ENCODE results near the gene RPA3.

RPA3 gene

DNA sequence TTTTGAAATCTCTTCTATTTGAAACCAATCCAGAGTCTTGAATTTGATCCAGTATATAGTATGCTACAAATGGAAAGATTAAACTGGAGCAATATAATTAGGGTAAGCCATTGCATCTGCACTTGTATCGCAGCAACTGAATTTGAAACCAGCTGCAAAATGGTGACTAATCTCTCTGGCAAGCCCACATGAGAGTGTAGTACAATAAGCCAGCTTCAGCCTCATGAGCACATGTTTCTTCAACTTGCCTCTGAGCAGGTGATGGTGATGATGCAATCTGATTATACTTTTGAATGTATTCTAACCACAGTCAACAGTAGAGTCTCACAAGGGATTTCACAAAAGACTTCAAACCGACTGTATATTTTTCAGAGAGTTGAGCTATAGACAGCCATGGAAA lies 829 bp upstream of the RPA3 start:
- Histone ChIP-seq H4K20me1 (ENCODE audit: insufficient read depth, low read length) (no peaks in the 10 kb centered on the region), H3K4me3 (ENCODE audit: low read depth, low read length, poor library complexity, severe bottlenecking) (no peak overlapping the region), H3K4me1 (ENCODE audit: insufficient read depth, low read length, severe bottlenecking) (peaks cover 36% of the 10 kb centered on the region), H3K9me2 (ENCODE audit: low read depth, low read length) (no peaks in the 10 kb centered on the region), H3K4me2 (ENCODE audit: low read length) (peak overlapping the region; percentile 28), H2AFZ (ENCODE audit: low read length) (peak overlapping the region; percentile 19; the same call in 1 of the 2 replicates), H3F3A (ENCODE audit: insufficient read depth, low read length) (no peaks in the 10 kb centered on the region), H3K36me3 (ENCODE audit: insufficient read depth, low read length) (peaks cover 4% of the 10 kb centered on the region; the same call in 1 of the 2 replicates), H3K79me2 (ENCODE audit: insufficient read depth, low read length) (no peaks in the 10 kb centered on the region), H3K9ac (ENCODE audit: low read length) (peak overlapping the region; percentile 34), H3K27me3 (ENCODE audit: insufficient read depth, low read length) (no peaks in the 10 kb centered on the region), H3K9me3 (ENCODE audit: low read length) (no peaks in the 10 kb centered on the region), H3K27ac (ENCODE audit: low read depth, low read length, poor library complexity, severe bottlenecking) (peak overlapping the region; percentile 73)
- TF ChIP-seq, protein P1, sequence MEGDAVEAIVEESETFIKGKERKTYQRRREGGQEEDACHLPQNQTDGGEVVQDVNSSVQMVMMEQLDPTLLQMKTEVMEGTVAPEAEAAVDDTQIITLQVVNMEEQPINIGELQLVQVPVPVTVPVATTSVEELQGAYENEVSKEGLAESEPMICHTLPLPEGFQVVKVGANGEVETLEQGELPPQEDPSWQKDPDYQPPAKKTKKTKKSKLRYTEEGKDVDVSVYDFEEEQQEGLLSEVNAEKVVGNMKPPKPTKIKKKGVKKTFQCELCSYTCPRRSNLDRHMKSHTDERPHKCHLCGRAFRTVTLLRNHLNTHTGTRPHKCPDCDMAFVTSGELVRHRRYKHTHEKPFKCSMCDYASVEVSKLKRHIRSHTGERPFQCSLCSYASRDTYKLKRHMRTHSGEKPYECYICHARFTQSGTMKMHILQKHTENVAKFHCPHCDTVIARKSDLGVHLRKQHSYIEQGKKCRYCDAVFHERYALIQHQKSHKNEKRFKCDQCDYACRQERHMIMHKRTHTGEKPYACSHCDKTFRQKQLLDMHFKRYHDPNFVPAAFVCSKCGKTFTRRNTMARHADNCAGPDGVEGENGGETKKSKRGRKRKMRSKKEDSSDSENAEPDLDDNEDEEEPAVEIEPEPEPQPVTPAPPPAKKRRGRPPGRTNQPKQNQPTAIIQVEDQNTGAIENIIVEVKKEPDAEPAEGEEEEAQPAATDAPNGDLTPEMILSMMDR (IDR thresholded peaks at IDR 0.05; ENCODE audit: low read length) = no peak
- no peak for TF ChIP-seq EZH2 (IDR thresholded peaks at IDR 0.05; ENCODE audit: borderline replicate concordance, low read length)

DNA sequence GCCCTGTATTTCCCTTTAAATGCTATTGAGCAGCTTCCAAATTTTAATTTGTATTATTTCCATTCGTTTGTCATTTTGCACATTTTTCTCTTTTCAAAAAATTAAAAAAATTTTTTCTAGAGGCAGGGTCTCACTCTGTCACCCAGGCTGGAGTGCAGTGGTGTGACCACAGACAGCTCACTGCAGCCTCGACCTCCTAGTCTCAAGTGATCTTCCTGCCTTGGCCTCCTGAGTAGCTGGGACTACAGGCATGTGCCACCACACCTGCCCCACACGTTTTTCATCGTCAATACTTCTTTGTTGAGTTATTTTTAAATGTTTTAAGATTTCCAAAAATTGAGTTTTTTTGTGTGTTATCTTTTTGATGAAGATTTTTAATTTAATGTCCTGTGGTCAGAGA lies 4.7 kb downstream of the RPA3 start:
- Histone ChIP-seq H3K9me3 (ENCODE audit: low read length) (no peaks in the 10 kb centered on the region), H3K27me3 (ENCODE audit: insufficient read depth, low read length) (no peaks in the 10 kb centered on the region), H3K4me2 (ENCODE audit: low read length) (no peak overlapping the region), H3F3A (ENCODE audit: insufficient read depth, low read length) (no peaks in the 10 kb centered on the region), H2AFZ (ENCODE audit: low read length) (no peak overlapping the region), H3K9ac (ENCODE audit: low read length) (no peak overlapping the region), H3K4me1 (ENCODE audit: insufficient read depth, low read length, severe bottlenecking) (peaks cover 10% of the 10 kb centered on the region), H3K4me3 (ENCODE audit: low read depth, low read length, poor library complexity, severe bottlenecking) (no peak overlapping the region), H3K27ac (ENCODE audit: low read depth, low read length, poor library complexity, severe bottlenecking) (no peak overlapping the region), H3K36me3 (ENCODE audit: insufficient read depth, low read length) (no peaks in the 10 kb centered on the region), H3K9me2 (ENCODE audit: low read depth, low read length) (no peaks in the 10 kb centered on the region), H3K79me2 (ENCODE audit: insufficient read depth, low read length) (no peaks in the 10 kb centered on the region), H4K20me1 (ENCODE audit: insufficient read depth, low read length) (no peaks in the 10 kb centered on the region)
- TF ChIP-seq, protein P1 (IDR thresholded peaks at IDR 0.05; ENCODE audit: low read length) = no peak
- no peak for TF ChIP-seq EZH2 (IDR thresholded peaks at IDR 0.05; ENCODE audit: borderline replicate concordance, low read length)

DNA sequence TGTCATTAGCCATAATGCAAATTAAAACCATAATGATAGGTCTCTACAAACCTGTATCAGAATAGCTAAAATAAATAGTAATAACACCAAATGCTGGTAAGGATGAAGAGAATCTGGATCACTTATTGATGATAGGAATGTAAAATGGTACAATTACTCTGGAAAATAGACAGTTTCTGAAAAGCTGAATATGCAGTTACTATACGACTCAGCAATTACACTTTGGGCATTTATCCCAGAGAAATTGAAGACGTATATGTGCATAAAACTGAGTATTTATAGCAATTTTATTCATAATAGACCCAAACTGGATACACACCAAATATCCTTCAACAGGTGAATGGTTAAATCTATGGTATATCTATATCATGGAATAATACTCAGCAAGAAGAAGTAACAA lies 7.9 kb downstream of the RPA3 start:
- TF ChIP-seq EZH2 (IDR thresholded peaks at IDR 0.05; ENCODE audit: borderline replicate concordance, low read length) = no peak
- TF ChIP-seq, protein P1 (IDR thresholded peaks at IDR 0.05; ENCODE audit: low read length) = no peak
- H3K27me3 ChIP-seq (ENCODE audit: insufficient read depth, low read length) = no peaks in the 10 kb centered on the region
- no peaks in the 10 kb centered on the region for H3F3A ChIP-seq (ENCODE audit: insufficient read depth, low read length)
- H3K79me2 ChIP-seq (ENCODE audit: insufficient read depth, low read length) = no peaks in the 10 kb centered on the region
- no peaks in the 10 kb centered on the region for H3K9me3 ChIP-seq (ENCODE audit: low read length)
- H3K9me2 ChIP-seq (ENCODE audit: low read depth, low read length) = no peaks in the 10 kb centered on the region
- H3K27ac ChIP-seq (ENCODE audit: low read depth, low read length, poor library complexity, severe bottlenecking) = no peak overlapping the region
- H3K9ac ChIP-seq (ENCODE audit: low read length) = no peak overlapping the region
- H3K36me3 ChIP-seq (ENCODE audit: insufficient read depth, low read length) = no peaks in the 10 kb centered on the region
- no peak overlapping the region for H2AFZ ChIP-seq (ENCODE audit: low read length)
- no peak overlapping the region for H3K4me2 ChIP-seq (ENCODE audit: low read length)
- H3K4me1 ChIP-seq (ENCODE audit: insufficient read depth, low read length, severe bottlenecking) = peaks cover 10% of the 10 kb centered on the region
- no peaks in the 10 kb centered on the region for H4K20me1 ChIP-seq (ENCODE audit: insufficient read depth, low read length)
- no peak overlapping the region for H3K4me3 ChIP-seq (ENCODE audit: low read depth, low read length, poor library complexity, severe bottlenecking)

Data from OCI-LY1 (cell line).